ENCODE data around the gene CHRNA3. TPM values are rescaled to one million over a fixed set of nuclear protein-coding genes. Genes with fewer than 3 reads are reported as not detected.
A peak's percentile ranks its signal among the peaks of the same experiment; 100 is the strongest.

Gene CHRNA3
- total RNA-seq, 1 donor from 2014 or later: 3.7 TPM

GRCh38 chr15:78623786-78624497, 3.1 kb upstream of the CHRNA3 start:
- intact Hi-C loops (cut with DNase I): loop anchor here (5.0 kb wide), 1 partner anchor 83 kb away; no protein-coding TSS in a partner anchor
- Histone ChIP-seq H3K9me3 (no peaks in the 10 kb centered on the region), H3K27me3 (peaks cover 13% of the 10 kb centered on the region), H3K36me3 (no peaks in the 10 kb centered on the region), H3K4me3 (no peak overlapping the region), H3K27ac (no peak overlapping the region), H3K4me1 (peaks cover 20% of the 10 kb centered on the region)
- TF ChIP-seq POLR2A (IDR thresholded peaks at IDR 0.05) (no peak), POLR2AphosphoS5 (IDR thresholded peaks at IDR 0.05; ENCODE audit: insufficient read depth in 1 of 2, low read depth in 1 of 2) (no peak), CTCF (IDR thresholded peaks at IDR 0.05) (no peak)
- DNase-seq (ENCODE audit: extremely low spot score in 2 of 2): no peak

- intact Hi-C loops (cut with DNase I): loop anchor here (5.0 kb wide), 1 partner anchor 85 kb away; no protein-coding TSS in a partner anchor
- H3K27me3 ChIP-seq: peaks cover 13% of the 10 kb centered on the region
- no peaks in the 10 kb centered on the region for H3K9me3 ChIP-seq
- no peak overlapping the region for H3K4me3 ChIP-seq
- no peaks in the 10 kb centered on the region for H3K36me3 ChIP-seq
- no peak for DNase-seq (ENCODE audit: extremely low spot score in 2 of 2)
- H3K4me1 ChIP-seq: peaks cover 20% of the 10 kb centered on the region
- H3K27ac ChIP-seq: no peak overlapping the region
- TF ChIP-seq POLR2A (IDR thresholded peaks at IDR 0.05) (no peak), CTCF (IDR thresholded peaks at IDR 0.05) (no peak), POLR2AphosphoS5 (IDR thresholded peaks at IDR 0.05; ENCODE audit: insufficient read depth in 1 of 2, low read depth in 1 of 2) (no peak)
Measured at GRCh38 chr15:78621810-78622402, 1.1 kb upstream of the CHRNA3 start.

GRCh38 chr15:78620021-78620526, 722 bp downstream of the CHRNA3 start:
- Histone ChIP-seq H3K27ac (no peak overlapping the region), H3K36me3 (no peaks in the 10 kb centered on the region), H3K27me3 (peaks cover 13% of the 10 kb centered on the region), H3K4me3 (peak overlapping the region; percentile 22 to 38), H3K9me3 (no peaks in the 10 kb centered on the region), H3K4me1 (peaks cover 20% of the 10 kb centered on the region)
- intact Hi-C loops (cut with DNase I): loop anchor here (5.0 kb wide), 1 partner anchor 87 kb away; no protein-coding TSS in a partner anchor
- TF ChIP-seq POLR2A (IDR thresholded peaks at IDR 0.05): no peak
- TF ChIP-seq POLR2AphosphoS5 (IDR thresholded peaks at IDR 0.05; ENCODE audit: insufficient read depth in 1 of 2, low read depth in 1 of 2): no peak
- TF ChIP-seq CTCF (IDR thresholded peaks at IDR 0.05): no peak
- DNase-seq (ENCODE audit: extremely low spot score in 2 of 2): no peak

GRCh38 chr15:78619022-78619950, 1.5 kb downstream of the CHRNA3 start:
- peaks cover 13% of the 10 kb centered on the region for H3K27me3 ChIP-seq
- TF ChIP-seq POLR2AphosphoS5 (IDR thresholded peaks at IDR 0.05; ENCODE audit: insufficient read depth in 1 of 2, low read depth in 1 of 2) (no peak), CTCF (IDR thresholded peaks at IDR 0.05) (no peak), POLR2A (IDR thresholded peaks at IDR 0.05) (no peak)
- H3K9me3 ChIP-seq: no peaks in the 10 kb centered on the region
- H3K36me3 ChIP-seq: no peaks in the 10 kb centered on the region
- intact Hi-C loops (cut with DNase I): loop anchor here (5.0 kb wide), 1 partner anchor 98 kb away; no protein-coding TSS in a partner anchor
- peaks cover 20% of the 10 kb centered on the region for H3K4me1 ChIP-seq
- no peak overlapping the region for H3K4me3 ChIP-seq
- no peak for DNase-seq (ENCODE audit: extremely low spot score in 2 of 2)
- no peak overlapping the region for H3K27ac ChIP-seq

Measured in vagina (tissue), 2 donors.